ENCODE results near the gene CSF3. TPM values are rescaled to one million over a fixed set of nuclear protein-coding genes. Genes with fewer than 3 reads are reported as not detected.

Gene CSF3
- total and polyA plus RNA-seq, 2 of the 4 experiments (the other 2 are of a cell fraction), result not detected

- Histone ChIP-seq H3K23ac (ENCODE audit: low read depth, low read length) (no peak overlapping the region), H2BK5ac (ENCODE audit: low read depth, low read length, poor library complexity, severe bottlenecking) (no peak overlapping the region), H2BK120ac (ENCODE audit: low read depth, low read length) (no peak overlapping the region), H2AK5ac (ENCODE audit: low read depth, low read length) (no peak overlapping the region), H3K36me3 (ENCODE audit: control insufficient read depth, insufficient read depth, low read length) (peaks cover 54% of the 10 kb centered on the region), H3K9me3 (ENCODE audit: control insufficient read depth, insufficient read depth, low read length) (no peaks in the 10 kb centered on the region), H2BK20ac (ENCODE audit: low read depth, low read length) (no peak overlapping the region), H3K4me3 (ENCODE audit: insufficient read depth, low read depth, low read length) (no peak overlapping the region), H3K79me1 (ENCODE audit: low read depth in 1 of 2, low read length in 2 of 2) (peaks cover 4 to 12% of the 10 kb centered on the region in 2 experiments; a peak in 2 of 4 replicates), H3K4ac (ENCODE audit: low read depth, low read length) (no peak overlapping the region), H3K4me1 (ENCODE audit: control insufficient read depth, insufficient read depth, low read length) (no peaks in the 10 kb centered on the region), H4K91ac (ENCODE audit: insufficient read depth, low read depth, low read length) (no peak overlapping the region), H3K4me2 (ENCODE audit: low read depth, low read length) (no peak overlapping the region), H2AK9ac (replicated peaks; ENCODE audit: low read depth, low read length, poor library complexity) (no peak overlapping the region), H4K5ac (ENCODE audit: low read depth, low read length) (no peak overlapping the region), H4K8ac (ENCODE audit: low read depth in 2 of 2, low read length in 2 of 2) (no peak overlapping the region), H2AFZ (replicated peaks; ENCODE audit: low read length, poor library complexity) (no peak overlapping the region), H3K9ac (ENCODE audit: low read depth, low read length) (no peak overlapping the region), H4K20me1 (ENCODE audit: insufficient read depth, low read length) (no peaks in the 10 kb centered on the region), H3K27ac (ENCODE audit: insufficient read depth, low read length) (no peak overlapping the region), H3K14ac (replicated peaks; ENCODE audit: low read depth, low read length) (no peak overlapping the region), H3K56ac (ENCODE audit: extremely low read depth, insufficient read depth, low read length) (no peak overlapping the region), H3K18ac (ENCODE audit: low read depth, low read length) (no peak overlapping the region), H3K9me1 (ENCODE audit: insufficient read depth, low read length) (no peaks in the 10 kb centered on the region), H3K27me3 (ENCODE audit: control insufficient read depth, insufficient read depth, low read length) (no peaks in the 10 kb centered on the region), H2BK15ac (ENCODE audit: low read depth, low read length) (no peak overlapping the region)
- dilution Hi-C loops (cut with HindIII; ENCODE audit: low sequenced_read_pairs, unreplicated experiment) (no loop called here), in situ Hi-C loops (cut with MboI; ENCODE audit: low sequenced_read_pairs) (no loop called here), intact Hi-C loops (cut with micrococcal nuclease) (no loop called here)
- DNase-seq (no peak), ATAC-seq (ENCODE audit: low read depth) (no peak)
- ChIA-PET POLR2A (ENCODE audit: unreplicated experiment) (no interaction called here), CTCF (no interaction called here)
- 100% methylated on average over 2 of the region's 8 CpGs; no CpG with 5 or more reads in 1 of the 2 experiments for WGBS, 2 experiments (ENCODE audit: extremely low coverage in 2 of 2, insufficient read length in 1 of 2)
- TF ChIP-seq FOS (IDR thresholded peaks at IDR 0.05; ENCODE audit: low read depth, low read length) (no peak), CHD1 (IDR thresholded peaks at IDR 0.05; ENCODE audit: low read depth, low read length) (no peak), RCOR1 (IDR thresholded peaks at IDR 0.05; ENCODE audit: insufficient replicate concordance, low read length) (no peak), USF2 (IDR thresholded peaks at IDR 0.05; ENCODE audit: low read depth, low read length) (no peak), BHLHE40 (IDR thresholded peaks at IDR 0.05; ENCODE audit: low read depth, low read length) (no peak), ELK1 (IDR thresholded peaks at IDR 0.05; ENCODE audit: borderline replicate concordance, low read depth, low read length) (no peak), MAZ (IDR thresholded peaks at IDR 0.05; ENCODE audit: borderline replicate concordance, low read depth, low read length) (no peak), MAFK (IDR thresholded peaks at IDR 0.05; ENCODE audit: low read depth, low read length) (no peak), MXI1 (IDR thresholded peaks at IDR 0.05; ENCODE audit: borderline replicate concordance, low read depth, low read length) (no peak), POLR2A (IDR thresholded peaks at IDR 0.05; ENCODE audit: low read depth, low read length) (no peak), CEBPB (IDR thresholded peaks at IDR 0.05; ENCODE audit: low read depth, low read length) (no peak), RFX5 (IDR thresholded peaks at IDR 0.05; ENCODE audit: low read depth, low read length) (no peak), CTCF (conservative IDR thresholded peaks at IDR 0.05; ENCODE audit: low read depth, low read length) (no peak)
- BruUV-seq (replicated peaks), result no TSS peak
Measured at GRCh38 chr17:40033339-40033738, 18.1 kb downstream of the CSF3 start.
